GM12801 (cell line): Measurements from ENCODE around the gene PDLIM3.

ENCODE experiments used
- CTCF ChIP-seq: IDR thresholded peaks from one replicate; pipeline ENCODE4 v1.5.1; 2011; ENCODE audit warnings: control low read depth; ENCODE audit not compliant: insufficient read length; ENCODE audit errors: extremely low read depth

Gene PDLIM3

GRCh38 chr4:185576314-185576961 is 41.1 kb upstream of the PDLIM3 start:
- TF ChIP-seq CTCF: no peak

- TF ChIP-seq CTCF: no peak
Measured at GRCh38 chr4:185573651-185574199, 38.4 kb upstream of the PDLIM3 start.

- TF ChIP-seq CTCF: no peak
Measured at GRCh38 chr4:185570727-185571126, 35.4 kb upstream of the PDLIM3 start.

- no peak for TF ChIP-seq CTCF
Measured at GRCh38 chr4:185567381-185568376, 32.4 kb upstream of the PDLIM3 start.

- no peak for TF ChIP-seq CTCF
Measured at GRCh38 chr4:185566972-185567371, 31.7 kb upstream of the PDLIM3 start.

GRCh38 chr4:185566425-185566824 is 31.1 kb upstream of the PDLIM3 start:
- no peak for TF ChIP-seq CTCF

- no peak for TF ChIP-seq CTCF
Measured at GRCh38 chr4:185565696-185566095, 30.4 kb upstream of the PDLIM3 start.
